Measurements from ENCODE around the gene WFDC1.

WFDC1 gene

GRCh38 chr16:84260766-84261554 is 33.7 kb upstream of the WFDC1 start:
- ChIA-PET CTCF (interaction anchor here (1.3 kb wide), 1 partner anchor 16 kb away, joined by 5 read pairs; no protein-coding TSS in a partner anchor), POLR2A (no interaction called here)
- DNase-seq (ENCODE audit: extremely low spot score) = no peak

GRCh38 chr16:84262031-84262430 is 32.6 kb upstream of the WFDC1 start:
- no peak for TF ChIP-seq PKNOX1 (IDR thresholded peaks at IDR 0.05)
- TF ChIP-seq ELF4 (IDR thresholded peaks at IDR 0.05) = no peak
- TF ChIP-seq NFRKB (IDR thresholded peaks at IDR 0.05) = no peak
- no peak for TF ChIP-seq BHLHE40 (IDR thresholded peaks at IDR 0.05; ENCODE audit: borderline replicate concordance)
- no peak for TF ChIP-seq SP1 (IDR thresholded peaks at IDR 0.05)
- TF ChIP-seq FOXM1 (IDR thresholded peaks at IDR 0.05; ENCODE audit: borderline replicate concordance) = no peak
- TF ChIP-seq TARDBP (IDR thresholded peaks at IDR 0.05) = no peak
- CTCF ChIA-PET = no interaction called here
- POLR2A ChIA-PET = no interaction called here
- no peak for DNase-seq (ENCODE audit: extremely low spot score)

More at GRCh38 chr16:84260766-84261554, 33.7 kb upstream of the WFDC1 start:
- TF ChIP-seq ZNF384 (IDR thresholded peaks at IDR 0.05) (no peak), TARDBP (IDR thresholded peaks at IDR 0.05) (no peak), SP1 (IDR thresholded peaks at IDR 0.05) (no peak), ARNT (IDR thresholded peaks at IDR 0.05) (no peak)

GRCh38 chr16:84262939-84263338 is 31.7 kb upstream of the WFDC1 start:
- no peak for TF ChIP-seq FOXM1 (IDR thresholded peaks at IDR 0.05; ENCODE audit: borderline replicate concordance)
- TF ChIP-seq SUZ12 (IDR thresholded peaks at IDR 0.05) = no peak
- no peak for TF ChIP-seq HDGF (IDR thresholded peaks at IDR 0.05; ENCODE audit: borderline replicate concordance)
- TF ChIP-seq L3MBTL2 (conservative IDR thresholded peaks at IDR 0.05) = no peak
- TF ChIP-seq ZNF384 (IDR thresholded peaks at IDR 0.05) = no peak
- no peak for TF ChIP-seq FOXA1 (IDR thresholded peaks at IDR 0.05)
- TF ChIP-seq TARDBP (IDR thresholded peaks at IDR 0.05) = no peak
- TF ChIP-seq NFRKB (IDR thresholded peaks at IDR 0.05) = no peak
- TF ChIP-seq BHLHE40 (IDR thresholded peaks at IDR 0.05; ENCODE audit: borderline replicate concordance) = no peak
- no peak for TF ChIP-seq ARNT (IDR thresholded peaks at IDR 0.05)
- no peak for TF ChIP-seq CTBP1 (IDR thresholded peaks at IDR 0.05; ENCODE audit: borderline replicate concordance)
- TF ChIP-seq LEF1 (IDR thresholded peaks at IDR 0.05; ENCODE audit: borderline replicate concordance) = no peak
- no peak for TF ChIP-seq FOXK2 (IDR thresholded peaks at IDR 0.05)
- no peak for TF ChIP-seq SP1 (IDR thresholded peaks at IDR 0.05)
- no peak for TF ChIP-seq PKNOX1 (IDR thresholded peaks at IDR 0.05)
- TF ChIP-seq ELF4 (IDR thresholded peaks at IDR 0.05) = no peak
- POLR2A ChIA-PET = no interaction called here
- CTCF ChIA-PET = interaction anchor here (0.5 kb wide), 1 partner anchor 40 kb away, joined by 4 read pairs; no protein-coding TSS in a partner anchor
- DNase-seq (ENCODE audit: extremely low spot score) = no peak

- ChIA-PET POLR2A (no interaction called here), CTCF (interaction anchor here (3.9 kb wide), 1 partner anchor 11 kb away, joined by 20 read pairs; no protein-coding TSS in a partner anchor)
- peak; percentile 83 for DNase-seq (ENCODE audit: extremely low spot score)
Measured at GRCh38 chr16:84266451-84266850, 28.2 kb upstream of the WFDC1 start.

GRCh38 chr16:84267380-84267779 is 27.3 kb upstream of the WFDC1 start:
- DNase-seq (ENCODE audit: extremely low spot score) = no peak
- ChIA-PET POLR2A (no interaction called here), CTCF (interaction anchor here (3.9 kb wide), 1 partner anchor 10 kb away, joined by 20 read pairs; no protein-coding TSS in a partner anchor)
- TF ChIP-seq PKNOX1 (IDR thresholded peaks at IDR 0.05) (no peak), TARDBP (IDR thresholded peaks at IDR 0.05) (no peak)

More at GRCh38 chr16:84266451-84266850, 28.2 kb upstream of the WFDC1 start:
- TF ChIP-seq SUZ12 (IDR thresholded peaks at IDR 0.05) = peak; percentile 57; the same call in 1 of the 2 replicates
- no peak for TF ChIP-seq ELF4 (IDR thresholded peaks at IDR 0.05)
- no peak for TF ChIP-seq L3MBTL2 (conservative IDR thresholded peaks at IDR 0.05)
- no peak for TF ChIP-seq LEF1 (IDR thresholded peaks at IDR 0.05; ENCODE audit: borderline replicate concordance)

GRCh38 chr16:84268291-84269040 is 26.2 kb upstream of the WFDC1 start:
- ChIA-PET POLR2A (no interaction called here), CTCF (interaction anchor here (3.9 kb wide), 1 partner anchor 9 kb away, joined by 20 read pairs; no protein-coding TSS in a partner anchor)

GRCh38 chr16:84270071-84270470 is 24.6 kb upstream of the WFDC1 start:
- ChIA-PET POLR2A (no interaction called here), CTCF (no interaction called here)
- TF ChIP-seq ARNT (IDR thresholded peaks at IDR 0.05) (no peak), HDGF (IDR thresholded peaks at IDR 0.05; ENCODE audit: borderline replicate concordance) (no peak), BHLHE40 (IDR thresholded peaks at IDR 0.05; ENCODE audit: borderline replicate concordance) (no peak), ELF4 (IDR thresholded peaks at IDR 0.05) (no peak), SUZ12 (IDR thresholded peaks at IDR 0.05) (no peak), FOXM1 (IDR thresholded peaks at IDR 0.05; ENCODE audit: borderline replicate concordance) (no peak), TARDBP (IDR thresholded peaks at IDR 0.05) (no peak)
- no peak for DNase-seq (ENCODE audit: extremely low spot score)

More at GRCh38 chr16:84268291-84269040, 26.2 kb upstream of the WFDC1 start:
- DNase-seq (ENCODE audit: extremely low spot score) = no peak
- TF ChIP-seq ELF4 (IDR thresholded peaks at IDR 0.05) (no peak), L3MBTL2 (conservative IDR thresholded peaks at IDR 0.05) (peak; percentile 51)
